ENCODE data around the gene PROCA1. TPM values are rescaled to one million over a fixed set of nuclear protein-coding genes. Genes with fewer than 3 reads are reported as not detected.

PROCA1 gene
- total and polyA plus RNA-seq, 9 of the 15 experiments (the other 6 are each of a cell fraction or from before 2014, with no cell fraction given), result 0.78 to 16.2 (median 5.6) TPM

DNA sequence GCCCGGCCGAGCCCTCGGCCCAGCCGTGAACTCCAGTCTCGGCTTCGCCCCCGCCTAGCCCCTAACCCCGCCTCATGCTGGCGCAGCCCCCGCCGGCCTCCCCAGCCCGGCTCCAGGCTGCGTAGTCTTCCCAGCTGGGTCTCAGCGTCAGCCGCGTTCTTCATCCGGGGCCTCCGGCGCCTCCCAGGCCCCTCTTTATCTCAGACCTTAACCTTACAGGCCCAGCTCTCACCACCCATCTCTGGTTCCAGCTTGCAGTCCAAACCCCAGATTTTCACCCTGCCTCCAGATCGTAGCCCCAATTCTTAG, at the start of gene PROCA1 (continued):
- TF ChIP-seq NKRF (IDR thresholded peaks at IDR 0.05; ENCODE audit: borderline replicate concordance) (peak; percentile 53; the same call in 1 of the 2 replicates), BRD9 (IDR thresholded peaks at IDR 0.05; ENCODE audit: low read depth, partially characterized antibody) (no peak), MAZ (CRISPR knock-in tag; conservative IDR thresholded peaks at IDR 0.05 in 1 of 2, IDR thresholded peaks at IDR 0.05 in 1 of 2) (peak in 1 of 2 experiments; percentile 8; a peak in 2 of 4 replicates), ZNF146 (CRISPR knock-in tag; IDR thresholded peaks at IDR 0.05; ENCODE audit: unreplicated experiment) (peak; percentile 41), HNRNPK (IDR thresholded peaks at IDR 0.05; ENCODE audit: low read depth, low read length, poor library complexity, severe bottlenecking) (no peak), ZBTB2 (IDR thresholded peaks at IDR 0.05) (0 out of 2 replicates have a peak, but pooled peaks have one; percentile 45), BCOR (IDR thresholded peaks at IDR 0.05) (peak; percentile 22; the same call in 1 of the 2 replicates), PHB2 (IDR thresholded peaks at IDR 0.05; ENCODE audit: low read depth) (peak; percentile 39; the same call in 1 of the 2 replicates), ETV1 (tag; conservative IDR thresholded peaks at IDR 0.05; ENCODE audit: low read depth) (no peak), CEBPG (CRISPR knock-in tag; IDR thresholded peaks at IDR 0.05) (0 out of 2 replicates have a peak, but pooled peaks have one; percentile 4), CEBPG (tag; conservative IDR thresholded peaks at IDR 0.05 in 1 of 2, IDR thresholded peaks at IDR 0.05 in 1 of 2) (no peak), L3MBTL2 (IDR thresholded peaks at IDR 0.05) (peak; percentile 68), CBFA2T3 (IDR thresholded peaks at IDR 0.05) (peak; percentile 77), ZNF175 (CRISPR knock-in tag; IDR thresholded peaks at IDR 0.05; ENCODE audit: low read depth) (peak; percentile 55; the same call in 1 of the 2 replicates), NCOR1 (IDR thresholded peaks at IDR 0.05) (peak; percentile 23; the same call in 1 of the 2 replicates), ATF1 (CRISPR knock-in tag; IDR thresholded peaks at IDR 0.05) (no peak), ATF1 (tag; IDR thresholded peaks at IDR 0.05) (peak; percentile 65), CREM (IDR thresholded peaks at IDR 0.05; ENCODE audit: low read depth) (peak; percentile 4; the same call in 1 of the 2 replicates), KDM1A (IDR thresholded peaks at IDR 0.05) (peak in 1 of 2 experiments; percentile 47; a peak in 3 of 4 replicates), ZNF766 (CRISPR knock-in tag; conservative IDR thresholded peaks at IDR 0.05) (peak; percentile 32; the same call in 1 of the 2 replicates)
- TF ChIP-seq, protein P1, sequence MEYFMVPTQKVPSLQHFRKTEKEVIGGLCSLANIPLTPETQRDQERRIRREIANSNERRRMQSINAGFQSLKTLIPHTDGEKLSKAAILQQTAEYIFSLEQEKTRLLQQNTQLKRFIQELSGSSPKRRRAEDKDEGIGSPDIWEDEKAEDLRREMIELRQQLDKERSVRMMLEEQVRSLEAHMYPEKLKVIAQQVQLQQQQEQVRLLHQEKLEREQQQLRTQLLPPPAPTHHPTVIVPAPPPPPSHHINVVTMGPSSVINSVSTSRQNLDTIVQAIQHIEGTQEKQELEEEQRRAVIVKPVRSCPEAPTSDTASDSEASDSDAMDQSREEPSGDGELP (CRISPR knock-in tag; IDR thresholded peaks at IDR 0.05; ENCODE audit: borderline replicate concordance), result peak; percentile 90
- TF ChIP-seq, protein P2, sequence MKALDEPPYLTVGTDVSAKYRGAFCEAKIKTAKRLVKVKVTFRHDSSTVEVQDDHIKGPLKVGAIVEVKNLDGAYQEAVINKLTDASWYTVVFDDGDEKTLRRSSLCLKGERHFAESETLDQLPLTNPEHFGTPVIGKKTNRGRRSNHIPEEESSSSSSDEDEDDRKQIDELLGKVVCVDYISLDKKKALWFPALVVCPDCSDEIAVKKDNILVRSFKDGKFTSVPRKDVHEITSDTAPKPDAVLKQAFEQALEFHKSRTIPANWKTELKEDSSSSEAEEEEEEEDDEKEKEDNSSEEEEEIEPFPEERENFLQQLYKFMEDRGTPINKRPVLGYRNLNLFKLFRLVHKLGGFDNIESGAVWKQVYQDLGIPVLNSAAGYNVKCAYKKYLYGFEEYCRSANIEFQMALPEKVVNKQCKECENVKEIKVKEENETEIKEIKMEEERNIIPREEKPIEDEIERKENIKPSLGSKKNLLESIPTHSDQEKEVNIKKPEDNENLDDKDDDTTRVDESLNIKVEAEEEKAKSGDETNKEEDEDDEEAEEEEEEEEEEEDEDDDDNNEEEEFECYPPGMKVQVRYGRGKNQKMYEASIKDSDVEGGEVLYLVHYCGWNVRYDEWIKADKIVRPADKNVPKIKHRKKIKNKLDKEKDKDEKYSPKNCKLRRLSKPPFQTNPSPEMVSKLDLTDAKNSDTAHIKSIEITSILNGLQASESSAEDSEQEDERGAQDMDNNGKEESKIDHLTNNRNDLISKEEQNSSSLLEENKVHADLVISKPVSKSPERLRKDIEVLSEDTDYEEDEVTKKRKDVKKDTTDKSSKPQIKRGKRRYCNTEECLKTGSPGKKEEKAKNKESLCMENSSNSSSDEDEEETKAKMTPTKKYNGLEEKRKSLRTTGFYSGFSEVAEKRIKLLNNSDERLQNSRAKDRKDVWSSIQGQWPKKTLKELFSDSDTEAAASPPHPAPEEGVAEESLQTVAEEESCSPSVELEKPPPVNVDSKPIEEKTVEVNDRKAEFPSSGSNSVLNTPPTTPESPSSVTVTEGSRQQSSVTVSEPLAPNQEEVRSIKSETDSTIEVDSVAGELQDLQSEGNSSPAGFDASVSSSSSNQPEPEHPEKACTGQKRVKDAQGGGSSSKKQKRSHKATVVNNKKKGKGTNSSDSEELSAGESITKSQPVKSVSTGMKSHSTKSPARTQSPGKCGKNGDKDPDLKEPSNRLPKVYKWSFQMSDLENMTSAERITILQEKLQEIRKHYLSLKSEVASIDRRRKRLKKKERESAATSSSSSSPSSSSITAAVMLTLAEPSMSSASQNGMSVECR (CRISPR knock-in tag; IDR thresholded peaks at IDR 0.05), result 0 out of 2 replicates have a peak, but pooled peaks have one; percentile 21
